HepG2 (cell line): ENCODE data around the gene DCTN3. TPM values are rescaled to one million over a fixed set of nuclear protein-coding genes. Genes with fewer than 3 reads are reported as not detected.
A peak's percentile ranks its signal among the peaks of the same experiment; 100 is the strongest.

Experiments
- ATAC-seq: fragments of 200-7000 bp; cut with Tn5 transposase; 3 replicates; pipeline ENCODE4 v1.9.1; 2020; ENCODE audit warnings: mild to moderate bottlenecking, moderate library complexity
- BruUV-seq: library from RNA; stranded (reverse); fragments of 400-500 nt; replicated peaks from 2 replicates; lab custom pipeline; 2021; lab: Mats Ljungman, UMichigan
- CTCF ChIA-PET: fragments of 300-600 bp; formaldehyde crosslinking; extraction: SDS; loops from one replicate; lab custom pipeline; 2021; ENCODE audit warnings: low total read pairs, inconsistent platforms, low intra/inter-chr PET ratio; lab: Yijun Ruan, JAX
- POLR2A ChIA-PET: fragments of 350-600 bp; sonication (Branson Sonifier 250); formaldehyde crosslinking; loops from one replicate; lab custom pipeline; 2020; ENCODE audit warnings: antibody characterized with exemption, inconsistent platforms; lab: Yijun Ruan, JAX
- DNase-seq: peaks from one replicate; pipeline ENCODE4 v3.0.0-alpha.2; 2015; ENCODE audit warnings: low spot score
- FAIRE-seq: peaks from 3 replicates; lab custom pipeline; 2011; peaks lifted over from hg19 to GRCh38; lab: Jason Lieb, UNC
- H2AFZ ChIP-seq: one replicate; pipeline ENCODE4 v1.6.1; 2011; ENCODE audit warnings: low read length, inconsistent platforms
- H3K27ac ChIP-seq: fragments of 300-600 bp; 3 replicates; pipeline ENCODE4 v1.8.0; 2011; ENCODE audit warnings: mixed run types, mild to moderate bottlenecking, mixed read lengths, low read length, inconsistent platforms; ENCODE audit not compliant: insufficient read depth; ENCODE audit errors: extremely low read length
- H3K27me3 ChIP-seq, 2 experiments: fragments of 200-600 bp in 1 of 2; 2 replicates in 1 of 2; 3 replicates in 1 of 2; pipeline versions ENCODE4 v1.6.0 to v1.8.0; 2011; ENCODE audit warnings: low read length in 2 of 2, mild to moderate bottlenecking in 2 of 2, moderate library complexity in 2 of 2, inconsistent platforms in 1 of 2; ENCODE audit not compliant: insufficient read depth in 2 of 2, control insufficient read depth in 1 of 2
- H3K36me3 ChIP-seq, 2 experiments: fragments of 200-600 bp in 1 of 2; replicated peaks in 1 of 2; 2 replicates in 1 of 2; 3 replicates in 1 of 2; pipeline versions ENCODE4 v1.5.1 to v1.8.0; 2011; ENCODE audit warnings: low read length in 2 of 2, inconsistent platforms in 1 of 2; ENCODE audit not compliant: insufficient read depth in 2 of 2, control insufficient read depth in 1 of 2
- H3K4me1 ChIP-seq: 2 replicates; pipeline ENCODE4 v1.5.1; 2012; ENCODE audit warnings: low read length, inconsistent platforms; ENCODE audit not compliant: insufficient read depth
- H3K4me2 ChIP-seq: 2 replicates; pipeline ENCODE4 v1.6.0; 2011; ENCODE audit warnings: low read depth, low read length, inconsistent platforms
- H3K4me3 ChIP-seq, 3 experiments: fragments of 200-600 bp in 1 of 3; sonication (generic), shearing (Covaris generic) in 1 of 3; replicated peaks in 1 of 3; 2 replicates each; pipeline ENCODE4 v1.5.1; 2011 to 2016; ENCODE audit warnings: low read length in 3 of 3, inconsistent platforms in 2 of 3, low read depth in 2 of 3, mild to moderate bottlenecking in 2 of 3, control low read depth in 1 of 3, mixed read lengths in 1 of 3; ENCODE audit not compliant: insufficient read depth in 1 of 3
- H3K79me2 ChIP-seq: one replicate; pipeline ENCODE4 v1.6.1; 2011; ENCODE audit warnings: low read length, inconsistent platforms; ENCODE audit not compliant: insufficient read depth
- H3K9ac ChIP-seq: 2 replicates; pipeline ENCODE4 v1.6.0; 2011; ENCODE audit warnings: mild to moderate bottlenecking, low read depth, low read length, inconsistent platforms; ENCODE audit not compliant: insufficient read depth
- H3K9me3 ChIP-seq: 2 replicates; pipeline ENCODE4 v1.5.1; 2012; ENCODE audit warnings: mild to moderate bottlenecking, low read length
- H4K20me1 ChIP-seq: 2 replicates; pipeline ENCODE4 v1.6.0; 2011; ENCODE audit warnings: inconsistent platforms, mild to moderate bottlenecking, low read length, moderate library complexity; ENCODE audit not compliant: insufficient read depth
- ATF6 ChIP-seq: sonication (generic); formaldehyde crosslinking; conservative IDR thresholded peaks from 2 replicates; pipeline ENCODE4 v1.4.0; 2020; ENCODE audit warnings: missing genetic modification reagents
- CTCF ChIP-seq: sonication (generic); formaldehyde crosslinking; IDR thresholded peaks from 2 replicates; pipeline ENCODE4 v1.5.0; 2020; ENCODE audit warnings: mild to moderate bottlenecking, missing genetic modification reagents, moderate library complexity
- WGBS: methylation state at CpG from one replicate; pipeline ENCODE4 v1.1.6; 2017; ENCODE audit warnings: low lambda C conversion rate; 5-methylcytosine and 5-hydroxymethylcytosine counted together
- in situ Hi-C: cut with HindIII; loops from 2 replicates; pipeline ENCODE4 v1.10.0; 2017; ENCODE audit warnings: low pct_unique_long_range_greater_than_20kb; ENCODE audit not compliant: extremely low pct_ligation_motif_present
- intact Hi-C: fragments of 100-400 bp; cut with micrococcal nuclease; formaldehyde crosslinking; loops from one replicate; pipeline ENCODE4 v1.10.0; 2022; ENCODE audit not compliant: unreplicated experiment
- polyA plus RNA-seq, 8 experiments: library from polyadenylated mRNA; depleted of rRNA in 3 of 8; stranded (reverse) in 7 of 8; unstranded in 1 of 8; fragments of >200 nt; fragmentation: Illumina TruSeq in 4 of 8; extraction: Trizol in 4 of 8; gene quantifications; 2 replicates each; pipeline versions ENCODE4 v1.2.1 to v1.2.3, GENCODE V29; 2011 to 2016; ENCODE audit warnings: low read depth in 4 of 8, missing spikeins in 1 of 8, mixed read lengths in 1 of 8; ENCODE audit not compliant: insufficient read depth in 1 of 8
- total RNA-seq, 5 experiments: library from RNA; depleted of rRNA; stranded (reverse); fragments of >200 nt; fragmentation: Illumina TruSeq; extraction: Trizol; gene quantifications; 2 replicates each; pipeline ENCODE4 v1.2.3, GENCODE V29; 2016; ENCODE audit warnings: low read depth in 1 of 5

DCTN3 gene
- total and polyA plus RNA-seq, 2 of the 13 experiments (the other 11 are each of a cell fraction or from before 2014, with no cell fraction given): 27.4 to 34.5 TPM

GRCh38 chr9:34659592-34660253 is 39.4 kb upstream of the DCTN3 start:
- H3K4me1 ChIP-seq: peaks cover 11% of the 10 kb centered on the region
- CTCF ChIA-PET: interaction anchor here (1.0 kb wide), 1 partner anchor 41 kb away, joined by 3 read pairs; no protein-coding TSS in a partner anchor
- H3K27me3 ChIP-seq: no peaks in the 10 kb centered on the region; a peak in 2 of 5 replicates
- intact Hi-C loops (no loop called here), in situ Hi-C loops (no loop called here)
- POLR2A ChIA-PET: interaction anchor here (0.7 kb wide), 1 partner anchor 13 kb away, joined by 4 read pairs; the partner anchor contains the start of gene GALT
- no peaks in the 10 kb centered on the region for H3K9me3 ChIP-seq
- no peak overlapping the region for H3K9ac ChIP-seq
- H3K4me3 ChIP-seq: no peak overlapping the region
- H2AFZ ChIP-seq: no peak overlapping the region
- no peaks in the 10 kb centered on the region for H4K20me1 ChIP-seq
- 77% methylated on average over 4 of the region's 8 CpGs for WGBS
- no TSS peak for BruUV-seq
- TF ChIP-seq CTCF (CRISPR knock-in tag) (0 out of 2 replicates have a peak, but pooled peaks have one; percentile 10), ATF6 (CRISPR knock-in tag) (no peak)
- FAIRE-seq (no peak), DNase-seq (no peak), ATAC-seq (peak; percentile 21)
- no peak overlapping the region for H3K27ac ChIP-seq
- no peaks in the 10 kb centered on the region for H3K36me3 ChIP-seq
- no peak overlapping the region for H3K4me2 ChIP-seq
- H3K79me2 ChIP-seq: no peaks in the 10 kb centered on the region
